Liver (tissue), 9 donors: ENCODE measurements around the gene GNB1L. TPM values are rescaled to one million over a fixed set of nuclear protein-coding genes. Genes with fewer than 3 reads are reported as not detected.

Experiments used
- DNase-seq: peaks from one replicate; pipeline ENCODE4 v3.0.0-alpha.2; 2017; ENCODE audit warnings: low spot score
- H3K27ac ChIP-seq, 2 donors: one replicate each; pipeline ENCODE4 v1.7.0; 2013; ENCODE audit warnings: inconsistent platforms in 2 of 2, low read length in 2 of 2, control low read depth in 1 of 2, low read depth in 1 of 2, mild to moderate bottlenecking in 1 of 2
- H3K27me3 ChIP-seq, 4 donors: one replicate each; pipeline versions ENCODE4 v1.6.1 to v1.7.0; 2013; ENCODE audit warnings: low read length in 3 of 4, inconsistent platforms in 1 of 4, mild to moderate bottlenecking in 1 of 4, moderate library complexity in 1 of 4; ENCODE audit not compliant: control insufficient read depth in 4 of 4, insufficient read depth in 4 of 4
- H3K36me3 ChIP-seq, 4 donors: one replicate each; pipeline versions ENCODE4 v1.6.1 to v1.7.0; 2013; ENCODE audit warnings: low read length in 3 of 4, mild to moderate bottlenecking in 3 of 4, low read depth in 1 of 4, moderate library complexity in 1 of 4; ENCODE audit not compliant: control insufficient read depth in 4 of 4, insufficient read depth in 3 of 4
- H3K4me1 ChIP-seq, 4 donors: one replicate each; pipeline versions ENCODE4 v1.6.1 to v1.7.0; 2013; ENCODE audit warnings: low read length in 3 of 4, mild to moderate bottlenecking in 3 of 4, moderate library complexity in 1 of 4; ENCODE audit not compliant: control insufficient read depth in 4 of 4, insufficient read depth in 4 of 4
- H3K4me3 ChIP-seq, 3 donors: one replicate each; pipeline versions ENCODE4 v1.6.1 to v1.7.0; 2013; ENCODE audit warnings: low read length in 3 of 3, control low read depth in 1 of 3, low read depth in 1 of 3, mild to moderate bottlenecking in 1 of 3
- H3K9ac ChIP-seq, 2 donors: one replicate each; pipeline ENCODE4 v1.7.0; 2013; ENCODE audit warnings: low read length in 2 of 2, mild to moderate bottlenecking in 2 of 2, moderate library complexity in 2 of 2, control low read depth in 1 of 2, low read depth in 1 of 2
- H3K9me3 ChIP-seq, 4 donors: one replicate each; pipeline versions ENCODE4 v1.6.1 to v1.7.0; 2013; ENCODE audit warnings: low read length in 3 of 4; ENCODE audit not compliant: control insufficient read depth in 4 of 4
- ATF3 ChIP-seq: IDR thresholded peaks from 2 replicates; pipeline ENCODE4 v1.6.1; 2016; ENCODE audit warnings: antibody characterized with exemption
- EGR1 ChIP-seq, 2 donors: IDR thresholded peaks; 2 replicates each; pipeline ENCODE4 v1.6.1; 2016 to 2018; ENCODE audit warnings: antibody characterized with exemption in 2 of 2, low read depth in 2 of 2
- FOXA1 ChIP-seq: IDR thresholded peaks from 2 replicates; pipeline ENCODE4 v1.6.1; 2016; ENCODE audit warnings: antibody characterized with exemption
- FOXA2 ChIP-seq: IDR thresholded peaks from 2 replicates; pipeline ENCODE4 v1.6.1; 2016; ENCODE audit warnings: antibody characterized with exemption
- GABPA ChIP-seq, 2 donors: IDR thresholded peaks in 1 of 2; conservative IDR thresholded peaks in 1 of 2; 2 replicates each; pipeline ENCODE4 v1.6.1; 2016; ENCODE audit warnings: antibody characterized with exemption in 2 of 2, mild to moderate bottlenecking in 1 of 2, moderate library complexity in 1 of 2
- HNF4A ChIP-seq, 2 donors: conservative IDR thresholded peaks; 2 replicates each; pipeline ENCODE4 v1.6.1; 2016; ENCODE audit warnings: antibody characterized with exemption in 2 of 2, mild to moderate bottlenecking in 2 of 2
- HNF4G ChIP-seq: IDR thresholded peaks from 2 replicates; pipeline ENCODE4 v1.6.1; 2016; ENCODE audit warnings: antibody characterized with exemption
- JUND ChIP-seq, 2 donors: IDR thresholded peaks; 2 replicates each; pipeline ENCODE4 v1.6.1; 2016; ENCODE audit warnings: antibody characterized with exemption in 2 of 2
- NR2F2 ChIP-seq: IDR thresholded peaks from 2 replicates; pipeline ENCODE4 v1.6.1; 2016; ENCODE audit warnings: antibody characterized with exemption
- RAD21 ChIP-seq, 2 donors: IDR thresholded peaks; 2 replicates each; pipeline ENCODE4 v1.6.1; 2016; ENCODE audit warnings: antibody characterized with exemption in 2 of 2, mild to moderate bottlenecking in 2 of 2
- RXRA ChIP-seq, 2 donors: IDR thresholded peaks; 2 replicates each; pipeline ENCODE4 v1.6.1; 2017 to 2018; ENCODE audit warnings: antibody characterized with exemption in 2 of 2, mild to moderate bottlenecking in 1 of 2
- SP1 ChIP-seq: IDR thresholded peaks from 2 replicates; pipeline ENCODE4 v1.6.1; 2018; ENCODE audit warnings: antibody characterized with exemption, mild to moderate bottlenecking
- TAF1 ChIP-seq: conservative IDR thresholded peaks from 2 replicates; pipeline ENCODE4 v1.6.1; 2016; ENCODE audit warnings: antibody characterized with exemption, mild to moderate bottlenecking
- YY1 ChIP-seq: IDR thresholded peaks from 2 replicates; pipeline ENCODE4 v1.6.1; 2016; ENCODE audit warnings: antibody characterized with exemption, mild to moderate bottlenecking
- WGBS: extraction: QIAGEN DNeasy Blood & Tissue Kit; methylation state at CpG from one replicate; pipeline ENCODE4 v1.1.7; 2013; 5-methylcytosine and 5-hydroxymethylcytosine counted together
- polyA plus RNA-seq, 2 donors: library from polyadenylated mRNA; stranded (reverse) in 1 of 2; unstranded in 1 of 2; fragments of 200-250 nt in 1 of 2; fragments of >200 nt in 1 of 2; fragmentation: Nextera tagmentation in 1 of 2; extraction: Ambion mirVana in 1 of 2; gene quantifications; one replicate each; pipeline versions ENCODE4 v1.2.1 to v1.2.3, GENCODE V29; 2013 to 2015
- total RNA-seq, 2 donors: library from RNA; depleted of rRNA; stranded (reverse); fragments of >200 nt; gene quantifications; one replicate each; pipeline ENCODE4 v1.2.3, GENCODE V29; 2014
- TF ChIP-seq, protein P1 (sequence below): IDR thresholded peaks from 2 replicates; pipeline ENCODE4 v1.6.1; 2016; ENCODE audit warnings: antibody characterized with exemption
- TF ChIP-seq, protein P2 (sequence below): IDR thresholded peaks from 2 replicates; pipeline ENCODE4 v1.6.1; 2016; ENCODE audit warnings: antibody characterized with exemption
- TF ChIP-seq, protein P3 (sequence below): IDR thresholded peaks from 2 replicates; pipeline ENCODE4 v1.6.1; 2016; ENCODE audit warnings: antibody characterized with exemption, mild to moderate bottlenecking
- TF ChIP-seq, protein P4 (sequence below): fragments of 150-350 bp; IDR thresholded peaks from 2 replicates; pipeline ENCODE4 v1.5.1; 2017; ENCODE audit warnings: improper control_type of control experiment, low read depth, low read length; ENCODE audit not compliant: missing input control
- donor health status: healthy.
- donor health status: healthy.
- donor health status: healthy.
- donor health status: healthy.
- donor health status: healthy.

Gene GNB1L
- total and polyA plus RNA-seq, 4 donors: 1.5 to 3.6 (median 1.9) TPM

DNA sequence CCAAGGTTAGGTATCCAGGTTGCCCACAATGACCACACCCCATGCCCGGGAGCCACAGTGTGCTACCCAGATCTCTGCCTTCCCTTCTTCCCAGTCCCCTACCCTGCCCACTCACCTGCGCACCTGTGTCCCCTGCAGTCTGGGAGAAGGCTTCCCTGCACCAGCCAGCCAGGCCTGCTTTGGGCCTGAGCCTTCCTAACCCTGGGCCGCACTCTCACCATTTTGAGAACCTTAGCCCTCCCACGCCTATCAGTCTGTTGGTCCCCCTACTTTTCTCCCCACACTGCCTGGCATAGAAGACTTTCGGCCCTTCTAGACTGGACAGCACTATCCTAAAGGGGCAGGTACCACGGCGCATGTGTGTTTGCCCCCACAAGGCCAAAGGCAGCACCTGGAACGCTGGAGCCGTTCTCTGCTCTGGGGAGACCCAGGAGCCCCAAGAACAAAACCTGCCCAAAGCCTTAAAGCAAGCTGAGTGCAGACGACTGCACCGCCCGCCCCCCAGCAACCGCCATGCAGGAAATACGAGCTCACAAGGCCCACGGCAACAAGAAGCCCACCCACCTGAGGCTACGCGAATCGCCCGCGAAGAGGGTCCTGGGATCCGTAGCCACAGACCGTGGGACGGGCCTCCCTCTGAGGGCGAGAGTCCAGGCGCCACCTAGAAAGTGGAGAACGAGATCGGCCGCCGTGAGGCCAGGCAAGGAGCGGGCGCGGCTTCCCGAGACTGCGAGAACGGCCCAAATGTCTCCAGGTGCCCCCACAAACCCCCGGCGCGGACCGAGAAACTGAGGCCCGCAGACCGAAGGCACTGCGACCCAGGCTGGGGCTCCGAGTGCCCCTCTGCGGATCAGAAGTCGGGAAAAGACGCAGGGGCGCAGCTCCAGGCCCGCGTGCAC is 546 bp downstream of the GNB1L start:
- TF ChIP-seq EGR1 (IDR thresholded peaks at IDR 0.05; ENCODE audit: low read depth in 2 of 2): no peak
- TF ChIP-seq, protein P1, sequence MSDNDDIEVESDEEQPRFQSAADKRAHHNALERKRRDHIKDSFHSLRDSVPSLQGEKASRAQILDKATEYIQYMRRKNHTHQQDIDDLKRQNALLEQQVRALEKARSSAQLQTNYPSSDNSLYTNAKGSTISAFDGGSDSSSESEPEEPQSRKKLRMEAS: no peak
- TF ChIP-seq HNF4A (conservative IDR thresholded peaks at IDR 0.05): no peak
- no peak for TF ChIP-seq HNF4G
- TF ChIP-seq ATF3: no peak
- TF ChIP-seq RXRA (IDR thresholded peaks at IDR 0.05): no peak
- TF ChIP-seq NR2F2: no peak
- no peak for TF ChIP-seq SP1
- TF ChIP-seq, protein P2, sequence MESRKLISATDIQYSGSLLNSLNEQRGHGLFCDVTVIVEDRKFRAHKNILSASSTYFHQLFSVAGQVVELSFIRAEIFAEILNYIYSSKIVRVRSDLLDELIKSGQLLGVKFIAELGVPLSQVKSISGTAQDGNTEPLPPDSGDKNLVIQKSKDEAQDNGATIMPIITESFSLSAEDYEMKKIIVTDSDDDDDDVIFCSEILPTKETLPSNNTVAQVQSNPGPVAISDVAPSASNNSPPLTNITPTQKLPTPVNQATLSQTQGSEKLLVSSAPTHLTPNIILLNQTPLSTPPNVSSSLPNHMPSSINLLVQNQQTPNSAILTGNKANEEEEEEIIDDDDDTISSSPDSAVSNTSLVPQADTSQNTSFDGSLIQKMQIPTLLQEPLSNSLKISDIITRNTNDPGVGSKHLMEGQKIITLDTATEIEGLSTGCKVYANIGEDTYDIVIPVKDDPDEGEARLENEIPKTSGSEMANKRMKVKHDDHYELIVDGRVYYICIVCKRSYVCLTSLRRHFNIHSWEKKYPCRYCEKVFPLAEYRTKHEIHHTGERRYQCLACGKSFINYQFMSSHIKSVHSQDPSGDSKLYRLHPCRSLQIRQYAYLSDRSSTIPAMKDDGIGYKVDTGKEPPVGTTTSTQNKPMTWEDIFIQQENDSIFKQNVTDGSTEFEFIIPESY: no peak
- TF ChIP-seq FOXA1: no peak
- TF ChIP-seq YY1: no peak
- TF ChIP-seq, protein P3, sequence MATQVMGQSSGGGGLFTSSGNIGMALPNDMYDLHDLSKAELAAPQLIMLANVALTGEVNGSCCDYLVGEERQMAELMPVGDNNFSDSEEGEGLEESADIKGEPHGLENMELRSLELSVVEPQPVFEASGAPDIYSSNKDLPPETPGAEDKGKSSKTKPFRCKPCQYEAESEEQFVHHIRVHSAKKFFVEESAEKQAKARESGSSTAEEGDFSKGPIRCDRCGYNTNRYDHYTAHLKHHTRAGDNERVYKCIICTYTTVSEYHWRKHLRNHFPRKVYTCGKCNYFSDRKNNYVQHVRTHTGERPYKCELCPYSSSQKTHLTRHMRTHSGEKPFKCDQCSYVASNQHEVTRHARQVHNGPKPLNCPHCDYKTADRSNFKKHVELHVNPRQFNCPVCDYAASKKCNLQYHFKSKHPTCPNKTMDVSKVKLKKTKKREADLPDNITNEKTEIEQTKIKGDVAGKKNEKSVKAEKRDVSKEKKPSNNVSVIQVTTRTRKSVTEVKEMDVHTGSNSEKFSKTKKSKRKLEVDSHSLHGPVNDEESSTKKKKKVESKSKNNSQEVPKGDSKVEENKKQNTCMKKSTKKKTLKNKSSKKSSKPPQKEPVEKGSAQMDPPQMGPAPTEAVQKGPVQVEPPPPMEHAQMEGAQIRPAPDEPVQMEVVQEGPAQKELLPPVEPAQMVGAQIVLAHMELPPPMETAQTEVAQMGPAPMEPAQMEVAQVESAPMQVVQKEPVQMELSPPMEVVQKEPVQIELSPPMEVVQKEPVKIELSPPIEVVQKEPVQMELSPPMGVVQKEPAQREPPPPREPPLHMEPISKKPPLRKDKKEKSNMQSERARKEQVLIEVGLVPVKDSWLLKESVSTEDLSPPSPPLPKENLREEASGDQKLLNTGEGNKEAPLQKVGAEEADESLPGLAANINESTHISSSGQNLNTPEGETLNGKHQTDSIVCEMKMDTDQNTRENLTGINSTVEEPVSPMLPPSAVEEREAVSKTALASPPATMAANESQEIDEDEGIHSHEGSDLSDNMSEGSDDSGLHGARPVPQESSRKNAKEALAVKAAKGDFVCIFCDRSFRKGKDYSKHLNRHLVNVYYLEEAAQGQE: no peak
- no peak for TF ChIP-seq FOXA2
- TF ChIP-seq TAF1: no peak
- no peak for TF ChIP-seq RAD21 (IDR thresholded peaks at IDR 0.05)
- TF ChIP-seq, protein P4, sequence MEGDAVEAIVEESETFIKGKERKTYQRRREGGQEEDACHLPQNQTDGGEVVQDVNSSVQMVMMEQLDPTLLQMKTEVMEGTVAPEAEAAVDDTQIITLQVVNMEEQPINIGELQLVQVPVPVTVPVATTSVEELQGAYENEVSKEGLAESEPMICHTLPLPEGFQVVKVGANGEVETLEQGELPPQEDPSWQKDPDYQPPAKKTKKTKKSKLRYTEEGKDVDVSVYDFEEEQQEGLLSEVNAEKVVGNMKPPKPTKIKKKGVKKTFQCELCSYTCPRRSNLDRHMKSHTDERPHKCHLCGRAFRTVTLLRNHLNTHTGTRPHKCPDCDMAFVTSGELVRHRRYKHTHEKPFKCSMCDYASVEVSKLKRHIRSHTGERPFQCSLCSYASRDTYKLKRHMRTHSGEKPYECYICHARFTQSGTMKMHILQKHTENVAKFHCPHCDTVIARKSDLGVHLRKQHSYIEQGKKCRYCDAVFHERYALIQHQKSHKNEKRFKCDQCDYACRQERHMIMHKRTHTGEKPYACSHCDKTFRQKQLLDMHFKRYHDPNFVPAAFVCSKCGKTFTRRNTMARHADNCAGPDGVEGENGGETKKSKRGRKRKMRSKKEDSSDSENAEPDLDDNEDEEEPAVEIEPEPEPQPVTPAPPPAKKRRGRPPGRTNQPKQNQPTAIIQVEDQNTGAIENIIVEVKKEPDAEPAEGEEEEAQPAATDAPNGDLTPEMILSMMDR: no peak
- TF ChIP-seq GABPA (IDR thresholded peaks at IDR 0.05 in 1 of 2, conservative IDR thresholded peaks at IDR 0.05 in 1 of 2): no peak
- no peak for TF ChIP-seq JUND (IDR thresholded peaks at IDR 0.05)
- WGBS: under 1% methylated on average over 49 of the region's 49 CpGs
- Histone ChIP-seq H3K4me1 (peaks cover 10 to 27% (median 24%) of the 10 kb centered on the region in 4 donors), H3K4me3 (peak overlapping the region; percentile 68 to 91 (median 78)), H3K36me3 (peaks cover 0 to 13% (median 9%) of the 10 kb centered on the region in 4 donors), H3K9ac (peak overlapping the region; percentile 14 to 73), H3K9me3 (no peaks in the 10 kb centered on the region), H3K27me3 (no peaks in the 10 kb centered on the region), H3K27ac (peak overlapping the region; percentile 47 to 95)
- DNase-seq: peak; percentile 36
